Endodermal cell (in vitro differentiated cells): ENCODE data around the gene USP31. TPM values are rescaled to one million over a fixed set of nuclear protein-coding genes. Genes with fewer than 3 reads are reported as not detected.

ENCODE experiments used
- DNase-seq: peaks from one replicate; pipeline ENCODE4 v3.0.0-alpha.2; 2017
- H3K27ac ChIP-seq: 2 replicates; pipeline ENCODE4 v1.5.1; 2013; ENCODE audit warnings: mild to moderate bottlenecking, low read depth, low read length, moderate library complexity
- H3K27me3 ChIP-seq: 2 replicates; pipeline ENCODE4 v1.6.1; 2013; ENCODE audit warnings: mild to moderate bottlenecking, low read length, moderate library complexity; ENCODE audit not compliant: insufficient read depth, control insufficient read depth, poor library complexity, severe bottlenecking
- H3K36me3 ChIP-seq: 2 replicates; pipeline ENCODE4 v1.7.0; 2013; ENCODE audit warnings: mild to moderate bottlenecking, low read length, moderate library complexity; ENCODE audit not compliant: control insufficient read depth, insufficient read depth
- H3K4me1 ChIP-seq: one replicate; pipeline ENCODE4 v1.7.0; 2013; ENCODE audit warnings: low read length; ENCODE audit not compliant: control insufficient read depth, insufficient read depth
- H3K4me3 ChIP-seq: 2 replicates; pipeline ENCODE4 v1.5.1; 2013; ENCODE audit warnings: mild to moderate bottlenecking, low read length, moderate library complexity
- H3K9ac ChIP-seq: 2 replicates; pipeline ENCODE4 v1.6.1; 2013; ENCODE audit warnings: mild to moderate bottlenecking, low read length, moderate library complexity; ENCODE audit not compliant: poor library complexity, severe bottlenecking; ENCODE audit errors: extremely low read depth
- H3K9me3 ChIP-seq: 2 replicates; pipeline ENCODE4 v1.6.1; 2013; ENCODE audit warnings: mild to moderate bottlenecking, low read length, moderate library complexity; ENCODE audit not compliant: control insufficient read depth
- H3K27ac Mint-ChIP-seq: 2 replicates; pipeline ENCODE4 v1.8.0; 2020; ENCODE audit warnings: mixed read lengths
- H3K27me3 Mint-ChIP-seq: 2 replicates; pipeline ENCODE4 v1.8.0; 2021; ENCODE audit warnings: mild to moderate bottlenecking, mixed read lengths; ENCODE audit not compliant: insufficient read depth
- H3K36me3 Mint-ChIP-seq: 2 replicates; pipeline ENCODE4 v1.8.0; 2020; ENCODE audit warnings: low read depth, mixed read lengths
- H3K4me1 Mint-ChIP-seq: 2 replicates; pipeline ENCODE4 v1.8.0; 2020; ENCODE audit warnings: mixed read lengths
- H3K4me3 Mint-ChIP-seq: 2 replicates; pipeline ENCODE4 v1.8.0; 2020; ENCODE audit warnings: mild to moderate bottlenecking, moderate library complexity, mixed read lengths
- H3K9me3 Mint-ChIP-seq: 2 replicates; pipeline ENCODE4 v1.8.0; 2020; ENCODE audit warnings: mild to moderate bottlenecking, mixed read lengths
- WGBS, 2 experiments: methylation state at CpG; one replicate each; pipeline versions ENCODE4 v1.1.5 to v1.1.7; 2013; ENCODE audit warnings: missing lambda C conversion rate in 2 of 2, mixed read lengths in 1 of 2; ENCODE audit not compliant: insufficient coverage in 1 of 2, insufficient read length in 1 of 2; 5-methylcytosine and 5-hydroxymethylcytosine counted together
- total RNA-seq, 2 donors: library from RNA; stranded (reverse); fragmentation: NEBNext Ultra II Directional in 1 of 2; extraction: Animal tissue kit (Norgen Biotek cat#: 25700) in 1 of 2; gene quantifications; 2 replicates in 1 of 2; 3 replicates in 1 of 2; pipeline ENCODE4 v1.2.1, GENCODE V29; 2021
- TF ChIP-seq, protein P1 (sequence below): fragments of 200-600 bp; sonication (generic); conservative IDR thresholded peaks from 2 replicates; pipeline ENCODE4 v1.5.0; 2021; ENCODE audit warnings: antibody characterized with exemption, mild to moderate bottlenecking

Gene USP31
- total RNA-seq, 2 donors from 2014 or later = 19.9 to 22.1 TPM

DNA sequence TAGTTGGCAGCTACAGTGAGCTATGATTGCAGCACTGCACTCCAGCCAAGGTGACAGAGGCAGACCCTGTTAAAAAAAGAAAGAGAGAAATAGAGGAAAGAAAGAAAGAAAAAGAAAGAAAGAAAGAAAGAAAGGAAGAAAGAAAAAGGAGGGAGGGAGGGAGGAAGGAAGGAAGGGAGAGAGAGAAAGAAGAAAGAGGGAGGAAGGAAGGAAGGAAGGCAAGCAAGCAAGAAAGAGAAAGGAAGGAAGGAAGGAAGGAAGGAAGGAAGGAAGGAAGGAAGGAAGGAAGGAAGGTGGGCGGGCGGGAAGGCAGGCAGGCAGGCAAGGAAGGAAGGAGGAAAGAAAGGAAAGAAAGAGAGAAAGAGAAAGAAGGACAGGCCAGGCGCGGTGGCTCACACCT is 32.3 kb upstream of the USP31 start:
- H3K4me3 Mint-ChIP-seq = no peak overlapping the region
- H3K4me1 ChIP-seq = no peaks in the 10 kb centered on the region
- DNase-seq = no peak
- no peaks in the 10 kb centered on the region for H3K36me3 ChIP-seq
- H3K9me3 Mint-ChIP-seq = no peaks in the 10 kb centered on the region
- no peak overlapping the region for H3K4me3 ChIP-seq
- peaks cover 53% of the 10 kb centered on the region for H3K27me3 ChIP-seq
- TF ChIP-seq, protein P1, sequence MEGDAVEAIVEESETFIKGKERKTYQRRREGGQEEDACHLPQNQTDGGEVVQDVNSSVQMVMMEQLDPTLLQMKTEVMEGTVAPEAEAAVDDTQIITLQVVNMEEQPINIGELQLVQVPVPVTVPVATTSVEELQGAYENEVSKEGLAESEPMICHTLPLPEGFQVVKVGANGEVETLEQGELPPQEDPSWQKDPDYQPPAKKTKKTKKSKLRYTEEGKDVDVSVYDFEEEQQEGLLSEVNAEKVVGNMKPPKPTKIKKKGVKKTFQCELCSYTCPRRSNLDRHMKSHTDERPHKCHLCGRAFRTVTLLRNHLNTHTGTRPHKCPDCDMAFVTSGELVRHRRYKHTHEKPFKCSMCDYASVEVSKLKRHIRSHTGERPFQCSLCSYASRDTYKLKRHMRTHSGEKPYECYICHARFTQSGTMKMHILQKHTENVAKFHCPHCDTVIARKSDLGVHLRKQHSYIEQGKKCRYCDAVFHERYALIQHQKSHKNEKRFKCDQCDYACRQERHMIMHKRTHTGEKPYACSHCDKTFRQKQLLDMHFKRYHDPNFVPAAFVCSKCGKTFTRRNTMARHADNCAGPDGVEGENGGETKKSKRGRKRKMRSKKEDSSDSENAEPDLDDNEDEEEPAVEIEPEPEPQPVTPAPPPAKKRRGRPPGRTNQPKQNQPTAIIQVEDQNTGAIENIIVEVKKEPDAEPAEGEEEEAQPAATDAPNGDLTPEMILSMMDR = no peak
- no peak overlapping the region for H3K9ac ChIP-seq
- WGBS, 2 experiments = 96 to 98% methylated on average over 4 of the region's 4 CpGs
- no peaks in the 10 kb centered on the region for H3K36me3 Mint-ChIP-seq
- peaks cover 54% of the 10 kb centered on the region for H3K27me3 Mint-ChIP-seq
- no peak overlapping the region for H3K27ac Mint-ChIP-seq
- no peaks in the 10 kb centered on the region for H3K4me1 Mint-ChIP-seq
- H3K9me3 ChIP-seq = no peaks in the 10 kb centered on the region
- no peak overlapping the region for H3K27ac ChIP-seq

DNA sequence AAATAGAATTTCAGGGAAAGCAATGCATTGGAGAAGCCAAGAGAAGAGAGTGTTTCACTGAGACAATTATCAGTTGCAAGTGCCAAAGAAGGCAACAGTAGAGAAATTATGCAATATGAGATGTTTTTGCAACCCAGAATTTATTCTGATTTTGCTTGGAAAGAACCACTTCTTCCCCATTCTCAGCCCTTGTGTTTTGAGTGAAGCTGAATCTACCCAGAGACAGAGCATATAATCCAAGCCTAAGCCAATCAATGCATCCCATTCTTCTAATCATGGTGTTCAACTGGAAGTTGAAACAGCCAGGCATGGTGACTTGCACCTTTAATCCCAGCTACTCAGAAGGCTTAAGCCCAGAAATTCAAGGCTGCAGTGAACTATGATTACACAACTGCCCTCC is 26.4 kb upstream of the USP31 start:
- Mint-ChIP-seq H3K9me3 (no peaks in the 10 kb centered on the region), H3K4me1 (no peaks in the 10 kb centered on the region), H3K27me3 (peaks cover 4% of the 10 kb centered on the region), H3K4me3 (no peak overlapping the region), H3K36me3 (no peaks in the 10 kb centered on the region), H3K27ac (no peak overlapping the region)
- Histone ChIP-seq H3K27ac (no peak overlapping the region), H3K4me3 (no peak overlapping the region), H3K4me1 (no peaks in the 10 kb centered on the region), H3K9me3 (no peaks in the 10 kb centered on the region), H3K9ac (no peak overlapping the region), H3K36me3 (no peaks in the 10 kb centered on the region), H3K27me3 (peaks cover 9% of the 10 kb centered on the region)
- TF ChIP-seq, protein P1 = no peak
- no peak for DNase-seq

DNA sequence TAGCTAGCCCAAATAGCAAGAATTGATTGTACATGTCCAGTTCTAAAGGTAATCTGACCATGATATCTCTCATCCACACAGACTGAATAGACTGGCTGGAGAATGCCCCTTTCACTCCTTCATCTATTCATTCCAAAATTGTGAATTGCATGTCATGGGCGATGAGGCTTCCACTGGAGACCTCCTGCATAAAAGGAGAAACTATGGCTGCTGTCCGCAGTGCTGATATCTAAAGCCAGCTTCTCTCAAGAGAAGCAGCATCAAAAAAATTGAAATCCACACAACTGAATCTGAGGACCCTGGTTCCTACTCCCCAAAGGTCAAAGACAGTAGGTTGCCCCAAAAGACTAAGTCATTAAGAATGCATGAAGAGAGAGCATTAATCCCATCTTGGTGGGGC is 25.4 kb upstream of the USP31 start:
- H3K4me1 ChIP-seq = no peaks in the 10 kb centered on the region
- H3K27me3 Mint-ChIP-seq = peaks cover 4% of the 10 kb centered on the region
- peaks cover 9% of the 10 kb centered on the region for H3K27me3 ChIP-seq
- H3K36me3 ChIP-seq = no peaks in the 10 kb centered on the region
- H3K27ac ChIP-seq = no peak overlapping the region
- H3K36me3 Mint-ChIP-seq = no peaks in the 10 kb centered on the region
- no peaks in the 10 kb centered on the region for H3K9me3 ChIP-seq
- no peaks in the 10 kb centered on the region for H3K9me3 Mint-ChIP-seq
- H3K9ac ChIP-seq = no peak overlapping the region
- WGBS, 2 experiments = 60% methylated on average over 2 of the region's 2 CpGs; no CpG with 5 or more reads in 1 of the 2 experiments
- TF ChIP-seq, protein P1 = no peak
- no peak overlapping the region for H3K4me3 Mint-ChIP-seq
- DNase-seq = peak; percentile 73
- H3K27ac Mint-ChIP-seq = no peak overlapping the region
- no peaks in the 10 kb centered on the region for H3K4me1 Mint-ChIP-seq
- no peak overlapping the region for H3K4me3 ChIP-seq
